GM18870 (cell line): ENCODE results near the gene MYH15.

Source experiments
- ATAC-seq: cut with Tn5 transposase; IDR thresholded peaks from one replicate; pipeline ENCODE4 v1.9.1; 2021; ENCODE audit warnings: moderate library complexity; ENCODE audit not compliant: unreplicated experiment

MYH15 gene

GRCh38 chr3:108416111-108416869, 94.1 kb downstream of the MYH15 start:
- no peak for ATAC-seq

DNA sequence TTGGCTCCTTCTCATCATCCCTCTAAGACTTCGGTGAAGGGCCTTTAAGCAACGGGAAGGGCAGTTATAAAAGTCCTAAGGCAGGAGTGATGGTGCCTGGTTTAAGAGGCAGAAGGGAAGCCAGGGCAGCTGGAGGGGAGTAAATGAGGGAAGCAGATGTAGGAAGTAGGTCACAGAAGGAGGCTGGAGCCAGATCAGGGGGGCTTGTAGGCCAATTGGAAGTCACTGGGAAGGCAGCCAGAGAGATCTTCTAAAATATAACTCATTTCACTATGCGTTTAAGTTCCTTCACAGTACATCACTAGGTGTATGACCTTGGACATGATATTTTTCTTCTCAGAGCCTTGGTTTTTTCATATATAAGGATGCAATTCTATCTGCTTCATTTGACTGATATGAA, 94.7 kb downstream of the MYH15 start:
- ATAC-seq: no peak

DNA sequence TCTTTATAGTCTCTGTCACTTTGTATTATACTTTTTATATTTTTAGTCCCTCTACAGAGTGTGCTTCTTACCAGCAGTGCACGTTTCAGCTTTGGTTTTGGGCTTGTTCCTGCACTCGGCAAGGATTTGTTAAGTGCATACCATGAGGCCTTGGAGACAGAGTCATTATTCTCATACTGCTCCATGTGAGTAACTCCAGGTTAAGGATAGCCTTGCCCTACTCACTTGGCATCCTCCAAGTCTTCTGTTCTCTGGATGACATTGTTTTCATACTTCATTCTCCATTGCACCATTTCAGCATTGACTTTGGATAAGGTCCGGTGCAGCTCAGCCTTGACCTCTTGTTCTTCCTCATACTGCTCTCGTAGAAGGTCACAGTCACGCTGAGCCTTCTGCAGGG, 96.4 kb downstream of the MYH15 start:
- ATAC-seq: no peak

DNA sequence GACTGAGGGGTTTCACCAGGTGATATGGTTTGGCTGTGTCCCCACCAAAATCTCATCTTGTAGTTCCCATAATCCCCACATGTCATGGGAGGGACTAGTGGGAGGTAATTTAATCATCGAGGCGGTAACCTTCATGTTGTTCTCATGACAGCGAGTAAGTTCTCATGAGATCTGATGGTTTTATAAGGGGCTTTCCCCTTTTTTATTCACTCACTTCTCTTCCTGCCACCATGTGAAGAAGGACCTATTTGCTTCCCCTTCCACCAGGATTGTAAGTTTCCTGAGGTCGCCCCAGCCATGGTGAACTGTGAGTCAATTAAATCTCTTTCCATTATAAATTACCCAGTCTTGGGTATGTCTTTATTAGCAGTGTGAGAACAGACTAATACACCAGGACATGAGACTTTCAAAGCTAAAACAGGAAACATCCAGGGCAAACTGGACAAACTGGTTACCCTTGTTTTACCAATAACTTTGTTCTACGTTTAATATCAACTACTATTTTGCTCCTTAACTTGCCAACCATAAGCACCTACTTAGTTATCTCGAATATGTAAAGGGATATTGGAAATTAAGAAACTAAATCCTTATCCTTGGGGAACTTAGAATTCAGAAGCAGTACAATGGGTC, 98.2 kb downstream of the MYH15 start:
- ATAC-seq: no peak

DNA sequence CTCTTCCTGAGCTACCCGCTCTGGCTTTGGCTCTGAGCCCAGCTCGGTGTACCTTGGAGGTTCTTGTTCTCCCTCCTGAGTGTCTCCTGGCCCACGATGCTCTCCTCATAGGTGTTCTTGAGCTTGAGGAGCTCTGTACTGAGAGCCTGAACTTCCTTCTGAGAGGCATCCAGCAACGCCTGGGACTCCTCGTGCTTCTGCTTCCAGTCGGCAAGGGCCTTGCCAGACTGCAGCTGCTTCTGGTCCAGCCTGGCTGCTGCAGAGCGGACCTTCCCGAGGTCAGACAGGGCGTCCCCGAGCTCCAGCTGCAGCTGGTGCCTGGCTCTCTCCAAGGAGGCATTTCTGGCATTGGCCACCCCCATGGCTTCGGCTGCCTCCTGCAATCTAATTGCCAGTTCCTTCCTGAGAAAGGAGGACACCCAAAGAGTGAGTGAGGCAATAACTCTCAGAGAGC, 99.8 kb downstream of the MYH15 start:
- no peak for ATAC-seq

GRCh38 chr3:108409800-108410178, 100.6 kb downstream of the MYH15 start:
- no peak for ATAC-seq

DNA sequence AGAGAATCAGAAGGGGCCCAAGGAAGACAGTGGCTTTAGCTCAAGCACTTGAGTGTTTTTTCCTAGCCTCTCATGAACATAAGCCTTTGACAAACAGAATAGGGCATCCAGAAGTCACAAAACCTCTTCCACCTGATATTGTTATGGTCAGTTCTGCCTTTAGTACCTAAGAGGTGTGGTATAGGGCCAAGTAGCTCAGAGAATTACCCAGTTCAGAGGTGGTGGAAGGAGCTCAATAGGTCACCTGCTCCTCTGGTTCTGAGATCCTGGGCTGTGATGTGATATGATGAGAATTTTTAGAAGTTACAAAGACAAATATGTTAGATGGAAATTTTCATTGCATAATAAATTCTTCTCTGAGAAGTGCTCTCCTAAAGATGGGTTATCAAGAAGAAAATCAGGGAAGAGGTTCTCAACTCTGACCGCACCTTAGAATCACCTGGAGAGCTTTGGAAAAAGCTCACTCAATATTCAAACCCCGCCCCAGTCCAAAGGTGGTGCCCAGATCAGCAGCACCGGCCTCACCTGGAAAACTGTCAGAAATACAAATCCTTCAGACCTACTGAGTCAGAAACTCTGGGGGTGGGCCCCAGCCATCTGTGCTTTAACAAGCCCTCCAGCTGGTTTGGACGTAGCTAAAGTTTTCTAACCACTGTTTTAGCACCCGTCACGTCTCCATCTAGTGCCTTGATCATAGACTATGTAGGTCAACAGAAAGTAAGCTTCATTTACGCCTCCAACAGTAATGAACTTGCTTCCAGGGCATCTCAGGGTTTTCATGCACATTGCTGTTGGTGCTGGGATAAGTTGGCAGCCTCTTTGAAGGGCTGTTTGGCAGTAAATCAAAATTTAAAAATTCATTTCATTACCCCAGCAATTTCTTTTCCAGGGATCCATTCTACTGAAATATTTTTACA, 101.3 kb downstream of the MYH15 start:
- no peak for ATAC-seq

GRCh38 chr3:108407886-108408285, 102.5 kb downstream of the MYH15 start:
- no peak for ATAC-seq

DNA sequence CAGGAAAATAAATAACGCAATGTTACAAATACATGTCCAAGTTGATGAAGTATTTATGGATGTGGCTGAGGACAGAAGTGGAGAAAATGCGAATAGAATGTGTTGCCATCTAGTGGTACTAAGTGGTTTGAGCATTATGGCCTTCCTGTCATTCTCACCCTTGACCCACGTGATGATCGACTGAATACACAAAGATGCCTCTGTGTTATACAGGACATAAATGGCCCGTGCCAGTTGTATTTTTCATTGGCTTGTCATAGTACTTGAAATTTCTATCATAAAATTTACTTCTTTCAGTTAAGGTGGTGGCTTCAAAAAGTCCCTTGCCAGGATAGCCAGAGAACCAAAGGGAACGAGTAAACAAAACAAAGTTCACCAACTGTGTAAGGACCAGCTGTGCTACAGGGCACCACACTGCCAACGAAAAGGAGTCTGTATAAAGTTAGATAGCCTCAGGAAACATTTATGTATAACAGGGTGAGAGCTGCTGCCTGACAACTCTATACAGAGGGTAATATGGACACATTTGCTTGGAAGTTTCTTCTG, 103.7 kb downstream of the MYH15 start:
- peak; percentile 97 for ATAC-seq

DNA sequence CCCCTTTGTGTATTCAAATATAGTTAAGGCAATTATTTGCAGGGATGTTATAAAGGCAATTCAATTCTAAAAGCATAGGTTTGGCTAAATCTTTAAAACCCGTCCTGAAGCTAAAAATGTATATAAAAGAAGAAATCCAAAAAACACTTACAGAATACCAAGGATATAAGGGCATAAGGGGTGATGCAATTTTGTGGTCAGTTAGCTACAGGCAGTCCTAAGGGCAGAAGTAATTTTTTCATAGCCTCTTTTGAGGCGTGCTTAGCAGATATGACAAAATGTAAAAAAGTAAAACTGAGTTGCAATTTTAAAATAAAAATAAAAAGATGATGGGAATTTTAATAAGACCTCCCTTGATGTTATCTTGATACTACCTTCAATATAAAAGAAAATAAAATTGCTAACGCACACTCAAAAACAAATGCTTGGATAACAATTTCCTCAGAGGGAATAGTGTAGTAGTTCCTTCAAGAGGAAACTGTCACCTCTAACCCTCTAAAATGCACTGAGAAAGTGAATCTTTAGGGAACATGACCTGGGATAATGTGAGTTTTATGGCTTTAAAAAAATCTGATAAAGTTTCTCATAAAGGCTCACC, 104.2 kb downstream of the MYH15 start:
- peak; percentile 4 for ATAC-seq

GRCh38 chr3:108404368-108404767, 106.0 kb downstream of the MYH15 start:
- no peak for ATAC-seq

GRCh38 chr3:108403686-108404345, 106.6 kb downstream of the MYH15 start:
- ATAC-seq: no peak

GRCh38 chr3:108403198-108403597, 107.2 kb downstream of the MYH15 start:
- no peak for ATAC-seq

GRCh38 chr3:108401836-108402235, 108.6 kb downstream of the MYH15 start:
- ATAC-seq: no peak

- ATAC-seq: no peak
Measured at GRCh38 chr3:108398510-108398909, 111.9 kb downstream of the MYH15 start.

GRCh38 chr3:108396336-108396735, 114.1 kb downstream of the MYH15 start:
- no peak for ATAC-seq

DNA sequence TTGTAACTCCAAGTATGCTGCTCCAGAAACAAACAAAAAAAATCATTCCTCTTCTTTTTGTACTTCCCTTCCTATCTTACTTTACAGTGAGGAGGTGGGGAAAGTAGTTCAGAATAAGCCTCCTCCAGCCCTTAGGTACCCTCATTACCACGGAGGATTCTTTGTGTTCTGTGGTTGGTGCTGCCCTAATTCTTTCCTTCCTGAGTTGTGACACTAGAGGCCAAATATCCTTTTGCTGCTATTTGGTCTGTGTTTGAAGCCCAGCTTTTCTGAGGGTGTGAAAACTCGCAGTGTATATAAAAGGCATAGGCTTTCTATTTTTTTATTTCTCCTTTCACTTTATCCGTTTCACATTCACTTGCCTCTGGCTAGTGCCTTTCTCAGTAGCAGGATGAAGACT, 115.8 kb downstream of the MYH15 start:
- ATAC-seq: no peak

- ATAC-seq: no peak
Measured at GRCh38 chr3:108394016-108394415, 116.4 kb downstream of the MYH15 start.

DNA sequence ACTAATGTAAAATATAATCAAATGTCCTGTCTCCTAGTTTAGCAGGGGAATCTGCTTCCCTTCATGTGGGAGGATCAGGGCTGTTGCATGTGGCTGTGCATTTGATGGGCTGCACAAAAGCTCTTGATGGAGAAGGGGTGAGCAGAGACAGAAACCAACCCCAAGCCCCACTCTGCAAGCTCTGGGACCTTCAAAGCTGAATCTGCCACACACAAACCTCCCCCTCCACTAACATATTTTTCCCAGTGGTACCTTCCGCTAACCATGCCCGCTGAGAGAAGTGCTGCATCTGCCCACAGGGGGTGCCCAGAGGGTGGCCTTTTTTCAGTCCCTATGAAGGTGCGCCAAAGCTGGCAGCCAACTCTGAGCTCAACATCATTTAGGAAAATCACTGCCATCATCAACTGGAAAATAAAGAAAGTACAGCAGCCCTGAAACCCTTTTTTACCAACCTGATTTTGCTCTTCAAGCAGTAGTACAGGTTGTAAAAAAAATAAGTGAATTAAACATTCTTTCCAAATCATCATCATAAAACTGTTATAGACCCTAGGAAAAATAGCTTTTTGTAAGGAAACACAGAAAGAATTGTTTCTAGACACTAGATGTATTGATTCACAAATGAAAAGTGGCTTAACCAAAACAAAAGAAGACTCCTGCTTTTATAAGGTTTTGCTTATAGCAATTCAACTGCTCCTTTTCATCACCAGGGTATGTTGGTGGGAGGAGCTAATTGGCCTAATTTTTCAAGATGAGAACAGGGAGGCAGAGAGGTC, 117.1 kb downstream of the MYH15 start:
- ATAC-seq: no peak
